ENCODE data around the gene GRAMD4.

GRAMD4 gene

GRCh38 chr22:46666577-46667244 is 46.5 kb downstream of the GRAMD4 start:
- Histone ChIP-seq H3K9me3 (ENCODE audit: control insufficient read depth, insufficient read depth, low read length) (no peaks in the 10 kb centered on the region), H3K27me3 (ENCODE audit: control insufficient read depth, low read length) (no peaks in the 10 kb centered on the region), H3K36me3 (ENCODE audit: control insufficient read depth, low read length) (peaks cover 11% of the 10 kb centered on the region), H3K79me2 (ENCODE audit: control insufficient read depth, low read length) (no peaks in the 10 kb centered on the region), H3K27ac (ENCODE audit: low read depth, low read length) (no peak overlapping the region), H4K20me1 (ENCODE audit: control insufficient read depth, insufficient read depth, low read depth, low read length) (no peaks in the 10 kb centered on the region), H3F3A (ENCODE audit: control insufficient read depth, insufficient read depth) (no peaks in the 10 kb centered on the region), H3K4me2 (ENCODE audit: low read length) (no peak overlapping the region), H3K4me3 (ENCODE audit: low read length) (no peak overlapping the region), H3K4me1 (ENCODE audit: control insufficient read depth, low read length) (no peaks in the 10 kb centered on the region), H3K9me2 (replicated peaks; ENCODE audit: control insufficient read depth, low read length) (no peaks in the 10 kb centered on the region)
- no peak for TF ChIP-seq EZH2phosphoT487 (IDR thresholded peaks at IDR 0.05; ENCODE audit: borderline replicate concordance, low read length)

- no peak for TF ChIP-seq EZH2phosphoT487 (IDR thresholded peaks at IDR 0.05; ENCODE audit: borderline replicate concordance, low read length)
- TF ChIP-seq, protein P1, sequence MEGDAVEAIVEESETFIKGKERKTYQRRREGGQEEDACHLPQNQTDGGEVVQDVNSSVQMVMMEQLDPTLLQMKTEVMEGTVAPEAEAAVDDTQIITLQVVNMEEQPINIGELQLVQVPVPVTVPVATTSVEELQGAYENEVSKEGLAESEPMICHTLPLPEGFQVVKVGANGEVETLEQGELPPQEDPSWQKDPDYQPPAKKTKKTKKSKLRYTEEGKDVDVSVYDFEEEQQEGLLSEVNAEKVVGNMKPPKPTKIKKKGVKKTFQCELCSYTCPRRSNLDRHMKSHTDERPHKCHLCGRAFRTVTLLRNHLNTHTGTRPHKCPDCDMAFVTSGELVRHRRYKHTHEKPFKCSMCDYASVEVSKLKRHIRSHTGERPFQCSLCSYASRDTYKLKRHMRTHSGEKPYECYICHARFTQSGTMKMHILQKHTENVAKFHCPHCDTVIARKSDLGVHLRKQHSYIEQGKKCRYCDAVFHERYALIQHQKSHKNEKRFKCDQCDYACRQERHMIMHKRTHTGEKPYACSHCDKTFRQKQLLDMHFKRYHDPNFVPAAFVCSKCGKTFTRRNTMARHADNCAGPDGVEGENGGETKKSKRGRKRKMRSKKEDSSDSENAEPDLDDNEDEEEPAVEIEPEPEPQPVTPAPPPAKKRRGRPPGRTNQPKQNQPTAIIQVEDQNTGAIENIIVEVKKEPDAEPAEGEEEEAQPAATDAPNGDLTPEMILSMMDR (IDR thresholded peaks at IDR 0.05; ENCODE audit: low read depth, low read length, poor library complexity, severe bottlenecking): no peak
- Histone ChIP-seq H3K4me2 (ENCODE audit: low read length) (no peak overlapping the region), H3K4me1 (ENCODE audit: control insufficient read depth, low read length) (no peaks in the 10 kb centered on the region), H3K9me2 (replicated peaks; ENCODE audit: control insufficient read depth, low read length) (no peaks in the 10 kb centered on the region), H3K27ac (ENCODE audit: low read depth, low read length) (no peak overlapping the region), H3K36me3 (ENCODE audit: control insufficient read depth, low read length) (peaks cover 11% of the 10 kb centered on the region), H3K4me3 (ENCODE audit: low read length) (no peak overlapping the region), H3K27me3 (ENCODE audit: control insufficient read depth, low read length) (no peaks in the 10 kb centered on the region), H3K9me3 (ENCODE audit: control insufficient read depth, insufficient read depth, low read length) (no peaks in the 10 kb centered on the region), H3F3A (ENCODE audit: control insufficient read depth, insufficient read depth) (no peaks in the 10 kb centered on the region), H3K79me2 (ENCODE audit: control insufficient read depth, low read length) (no peaks in the 10 kb centered on the region), H4K20me1 (ENCODE audit: control insufficient read depth, insufficient read depth, low read depth, low read length) (no peaks in the 10 kb centered on the region)
These were observed 47.0 kb downstream of the GRAMD4 start for GRCh38 chr22:46667245-46667623.

- no peak overlapping the region for H3K4me2 ChIP-seq (ENCODE audit: low read length)
- H3K4me1 ChIP-seq (ENCODE audit: control insufficient read depth, low read length): no peaks in the 10 kb centered on the region
- TF ChIP-seq, protein P1 (IDR thresholded peaks at IDR 0.05; ENCODE audit: low read depth, low read length, poor library complexity, severe bottlenecking): no peak
- TF ChIP-seq EZH2phosphoT487 (IDR thresholded peaks at IDR 0.05; ENCODE audit: borderline replicate concordance, low read length): no peak
- no peak overlapping the region for H3K27ac ChIP-seq (ENCODE audit: low read depth, low read length)
- H3K9me2 ChIP-seq (replicated peaks; ENCODE audit: control insufficient read depth, low read length): no peaks in the 10 kb centered on the region
- H3K36me3 ChIP-seq (ENCODE audit: control insufficient read depth, low read length): peaks cover 11% of the 10 kb centered on the region
- no peaks in the 10 kb centered on the region for H3K9me3 ChIP-seq (ENCODE audit: control insufficient read depth, insufficient read depth, low read length)
- H3F3A ChIP-seq (ENCODE audit: control insufficient read depth, insufficient read depth): no peaks in the 10 kb centered on the region
- H4K20me1 ChIP-seq (ENCODE audit: control insufficient read depth, insufficient read depth, low read depth, low read length): no peaks in the 10 kb centered on the region
- H3K4me3 ChIP-seq (ENCODE audit: low read length): no peak overlapping the region
- no peaks in the 10 kb centered on the region for H3K27me3 ChIP-seq (ENCODE audit: control insufficient read depth, low read length)
- H3K79me2 ChIP-seq (ENCODE audit: control insufficient read depth, low read length): no peaks in the 10 kb centered on the region
These were observed 47.9 kb downstream of the GRAMD4 start for GRCh38 chr22:46668116-46668515.

- Histone ChIP-seq H3K4me3 (ENCODE audit: low read length) (no peak overlapping the region), H3F3A (ENCODE audit: control insufficient read depth, insufficient read depth) (no peaks in the 10 kb centered on the region), H3K79me2 (ENCODE audit: control insufficient read depth, low read length) (no peaks in the 10 kb centered on the region), H3K36me3 (ENCODE audit: control insufficient read depth, low read length) (peaks cover 18% of the 10 kb centered on the region), H3K4me2 (ENCODE audit: low read length) (no peak overlapping the region), H3K27ac (ENCODE audit: low read depth, low read length) (no peak overlapping the region), H4K20me1 (ENCODE audit: control insufficient read depth, insufficient read depth, low read depth, low read length) (no peaks in the 10 kb centered on the region), H3K9me3 (ENCODE audit: control insufficient read depth, insufficient read depth, low read length) (no peaks in the 10 kb centered on the region), H3K9me2 (replicated peaks; ENCODE audit: control insufficient read depth, low read length) (no peaks in the 10 kb centered on the region), H3K4me1 (ENCODE audit: control insufficient read depth, low read length) (peaks cover 11% of the 10 kb centered on the region), H3K27me3 (ENCODE audit: control insufficient read depth, low read length) (no peaks in the 10 kb centered on the region)
- TF ChIP-seq, protein P1 (IDR thresholded peaks at IDR 0.05; ENCODE audit: low read depth, low read length, poor library complexity, severe bottlenecking): no peak
- no peak for TF ChIP-seq EZH2phosphoT487 (IDR thresholded peaks at IDR 0.05; ENCODE audit: borderline replicate concordance, low read length)
These were observed 49.0 kb downstream of the GRAMD4 start for GRCh38 chr22:46669201-46669600.
